ENCODE measurements around the gene SUMO4. TPM values are rescaled to one million over a fixed set of nuclear protein-coding genes. Genes with fewer than 3 reads are reported as not detected.

The SUMO4 gene
- total and polyA plus RNA-seq, 9 of the 15 experiments (the other 6 are each of a cell fraction or from before 2014, with no cell fraction given): 0.20 to 1.9 (median 0.50) TPM; not detected in 2

DNA sequence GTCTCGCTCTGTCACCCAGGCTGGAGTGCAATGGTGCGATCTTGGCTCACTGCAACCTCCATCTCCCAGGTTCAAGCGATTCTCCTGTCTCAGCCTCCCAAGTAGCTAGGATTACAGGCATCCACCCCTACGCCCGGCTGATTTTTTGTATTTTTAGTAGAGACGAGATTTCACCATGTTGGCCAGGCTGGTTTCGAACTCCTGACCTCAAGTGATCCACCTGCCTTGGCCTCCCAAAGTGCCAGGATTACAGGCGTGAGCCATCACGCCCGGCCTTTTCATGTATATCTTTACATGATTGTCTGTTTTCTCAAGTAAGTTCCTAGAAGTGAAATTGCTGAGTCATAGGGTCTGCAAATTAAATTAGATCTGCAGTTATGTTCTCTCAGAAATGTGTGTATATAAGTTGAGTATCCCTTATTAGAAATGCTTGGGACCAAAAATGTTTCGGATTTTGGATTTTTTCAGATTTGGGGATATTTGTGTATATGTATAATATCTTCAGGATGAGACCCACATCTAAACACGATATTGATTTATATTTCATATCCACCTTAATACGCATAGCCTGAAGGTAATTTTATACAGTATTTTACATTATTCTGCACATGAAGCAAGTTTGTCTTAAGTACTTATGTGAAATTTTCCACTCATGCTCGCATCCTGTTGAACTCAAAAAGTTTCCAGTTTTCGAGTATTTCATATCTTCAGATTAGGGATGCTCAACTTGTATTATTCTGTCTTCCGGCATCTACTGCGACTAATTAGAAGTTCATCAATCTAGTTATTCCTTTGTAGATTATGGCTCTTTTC is 42.1 kb upstream of the SUMO4 start:
- in situ Hi-C loops (cut with MboI): no loop called here
- TF ChIP-seq CTBP1 (IDR thresholded peaks at IDR 0.05; ENCODE audit: borderline replicate concordance) (peak; percentile 24; the same call in 1 of the 2 replicates), ZNF431 (CRISPR knock-in tag; IDR thresholded peaks at IDR 0.05) (no peak), MAFG (tag; conservative IDR thresholded peaks at IDR 0.05) (peak; percentile 98), BACH1 (tag; IDR thresholded peaks at IDR 0.05) (peak; percentile 88; the same call in 1 of the 2 replicates), SIX5 (IDR thresholded peaks at IDR 0.05; ENCODE audit: borderline replicate concordance in 1 of 2, insufficient read depth in 1 of 2, low read depth in 1 of 2, low read length in 2 of 2) (no peak), CBFA2T3 (IDR thresholded peaks at IDR 0.05) (peak; percentile 30), EHMT2 (IDR thresholded peaks at IDR 0.05) (0 out of 2 replicates have a peak, but pooled peaks have one; percentile 38), DPF2 (IDR thresholded peaks at IDR 0.05) (peak; percentile 53), ARID1B (IDR thresholded peaks at IDR 0.05) (peak; percentile 69), SMARCE1 (IDR thresholded peaks at IDR 0.05) (0 out of 2 replicates have a peak, but pooled peaks have one; percentile 39), BRCA1 (IDR thresholded peaks at IDR 0.05) (no peak), BRCA1 (CRISPR knock-in tag; IDR thresholded peaks at IDR 0.05) (no peak), L3MBTL2 (IDR thresholded peaks at IDR 0.05) (peak; percentile 47; the same call in 1 of the 2 replicates), RUNX1 (IDR thresholded peaks at IDR 0.05; ENCODE audit: low read depth) (no peak), SREBF2 (CRISPR knock-in tag; IDR thresholded peaks at IDR 0.05) (no peak), ZNF316 (IDR thresholded peaks at IDR 0.05) (peak; percentile 98), SMARCC2 (IDR thresholded peaks at IDR 0.05; ENCODE audit: low read depth) (peak; percentile 50; the same call in 1 of the 2 replicates), KDM1A (IDR thresholded peaks at IDR 0.05) (peak in 1 of 2 experiments; percentile 30; a peak in 1 of 4 replicates), POLR3A (IDR thresholded peaks at IDR 0.05; ENCODE audit: borderline replicate concordance, extremely low read depth, insufficient read depth, insufficient read length) (peak; percentile 19), SMARCA4 (IDR thresholded peaks at IDR 0.05) (peak; percentile 56; the same call in 1 of the 2 replicates), TBL1XR1 (IDR thresholded peaks at IDR 0.05; ENCODE audit: low read length in 2 of 2) (no peak)
- TF ChIP-seq, protein P1, sequence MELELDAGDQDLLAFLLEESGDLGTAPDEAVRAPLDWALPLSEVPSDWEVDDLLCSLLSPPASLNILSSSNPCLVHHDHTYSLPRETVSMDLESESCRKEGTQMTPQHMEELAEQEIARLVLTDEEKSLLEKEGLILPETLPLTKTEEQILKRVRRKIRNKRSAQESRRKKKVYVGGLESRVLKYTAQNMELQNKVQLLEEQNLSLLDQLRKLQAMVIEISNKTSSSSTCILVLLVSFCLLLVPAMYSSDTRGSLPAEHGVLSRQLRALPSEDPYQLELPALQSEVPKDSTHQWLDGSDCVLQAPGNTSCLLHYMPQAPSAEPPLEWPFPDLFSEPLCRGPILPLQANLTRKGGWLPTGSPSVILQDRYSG (tag; conservative IDR thresholded peaks at IDR 0.05; ENCODE audit: low read depth): no peak
- TF ChIP-seq, protein P2, sequence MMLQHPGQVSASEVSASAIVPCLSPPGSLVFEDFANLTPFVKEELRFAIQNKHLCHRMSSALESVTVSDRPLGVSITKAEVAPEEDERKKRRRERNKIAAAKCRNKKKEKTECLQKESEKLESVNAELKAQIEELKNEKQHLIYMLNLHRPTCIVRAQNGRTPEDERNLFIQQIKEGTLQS (IDR thresholded peaks at IDR 0.05): peak; percentile 28; the same call in 1 of the 2 replicates
- TF ChIP-seq, protein P2 (CRISPR knock-in tag; conservative IDR thresholded peaks at IDR 0.05): no peak

More for the DNA sequence above, 42.1 kb upstream of the SUMO4 start:
- H4K20me1 ChIP-seq (replicated peaks; ENCODE audit: control insufficient read depth, insufficient read depth, low read length): 0 out of 2 replicates have a peak, but pooled peaks cover 9% of the 10 kb centered on the region
- no peaks in the 10 kb centered on the region for H3K9me1 ChIP-seq (ENCODE audit: control insufficient read depth, insufficient read depth, low read length)
- peak in 1 of 4 experiments; percentile 68 for DNase-seq (ENCODE audit: extremely low read depth in 1 of 4, low spot score in 3 of 4)
- H3K4me3 ChIP-seq: no peak overlapping the region
- H3K9me3 ChIP-seq (replicated peaks; ENCODE audit: control insufficient read depth, insufficient read depth, low read depth, low read length): no peaks in the 10 kb centered on the region
- WGBS (ENCODE audit: insufficient coverage, low coverage, missing lambda C conversion rate): 61% methylated on average over 16 of the region's 17 CpGs
- no peaks in the 10 kb centered on the region for H3K27me3 ChIP-seq (ENCODE audit: control insufficient read depth in 2 of 2, insufficient read depth in 2 of 2, low read length in 2 of 2)
- H3K36me3 ChIP-seq (ENCODE audit: control insufficient read depth, insufficient read depth, low read length): no peaks in the 10 kb centered on the region
- H2AFZ ChIP-seq (ENCODE audit: low read depth, low read length): no peak overlapping the region
- CTCF ChIA-PET (ENCODE audit: low intra/inter-chr PET ratio): interaction anchor here (0.6 to 1.2 kb wide), 2 partner anchors 14 to 69 kb away, joined by 5 to 6 read pairs; no protein-coding TSS in a partner anchor
- intact Hi-C loops (cut with micrococcal nuclease): loop anchor here (5.0 kb wide), 1 partner anchor 36 kb away; no protein-coding TSS in a partner anchor
- POLR2A ChIA-PET: interaction anchor here (1.8 kb wide), 1 partner anchor 30 kb away, joined by 5 read pairs; no protein-coding TSS in a partner anchor
- no peak overlapping the region for H3K4me2 ChIP-seq (ENCODE audit: insufficient read depth, low read length)
- peaks cover 76% of the 10 kb centered on the region for H3K79me2 ChIP-seq (ENCODE audit: control insufficient read depth, insufficient read depth, low read length)
- no peak overlapping the region for H3K9ac ChIP-seq (ENCODE audit: insufficient read depth in 1 of 2, low read depth in 2 of 2, low read length in 2 of 2)
- H3K4me1 ChIP-seq (replicated peaks in 1 of 2; ENCODE audit: control insufficient read depth in 2 of 2, insufficient read depth in 2 of 2, low read length in 2 of 2): peaks cover 6 to 16% of the 10 kb centered on the region in 2 experiments; a peak in 4 of 5 replicates
- peak; percentile 50 for ATAC-seq
- FAIRE-seq: no peak
- no peak overlapping the region for H3K27ac ChIP-seq (ENCODE audit: extremely low read depth, low read depth, low read length)
- no TSS peak for BruUV-seq (replicated peaks)

Data from K562 (cell line).